ENCODE measurements around the gene POC1A. TPM values are rescaled to one million over a fixed set of nuclear protein-coding genes. Genes with fewer than 3 reads are reported as not detected.

The POC1A gene
- total RNA-seq, 1 donor, result 10.0 TPM

DNA sequence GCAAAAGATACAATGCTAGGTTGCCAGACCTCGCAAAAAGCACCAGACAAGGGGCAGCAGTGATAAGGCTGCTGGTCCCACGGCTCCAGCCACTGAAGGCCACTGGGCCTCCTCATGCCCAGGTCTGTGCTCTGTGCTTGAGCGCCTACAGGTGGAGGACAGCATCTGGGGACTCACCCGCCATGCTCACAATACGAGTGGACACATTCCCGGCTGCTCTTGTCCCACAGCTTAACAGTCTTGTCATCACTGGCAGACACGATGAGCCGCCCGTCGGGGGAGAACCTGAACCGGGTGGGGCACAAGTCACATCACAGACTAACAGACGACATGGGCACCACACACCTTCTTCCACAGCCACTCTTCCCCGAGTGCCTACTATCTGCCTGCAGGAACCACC, 7.4 kb downstream of the POC1A start:
- no peak overlapping the region for H3K4me3 ChIP-seq (ENCODE audit: low read depth, low read length)
- TF ChIP-seq, protein P1, sequence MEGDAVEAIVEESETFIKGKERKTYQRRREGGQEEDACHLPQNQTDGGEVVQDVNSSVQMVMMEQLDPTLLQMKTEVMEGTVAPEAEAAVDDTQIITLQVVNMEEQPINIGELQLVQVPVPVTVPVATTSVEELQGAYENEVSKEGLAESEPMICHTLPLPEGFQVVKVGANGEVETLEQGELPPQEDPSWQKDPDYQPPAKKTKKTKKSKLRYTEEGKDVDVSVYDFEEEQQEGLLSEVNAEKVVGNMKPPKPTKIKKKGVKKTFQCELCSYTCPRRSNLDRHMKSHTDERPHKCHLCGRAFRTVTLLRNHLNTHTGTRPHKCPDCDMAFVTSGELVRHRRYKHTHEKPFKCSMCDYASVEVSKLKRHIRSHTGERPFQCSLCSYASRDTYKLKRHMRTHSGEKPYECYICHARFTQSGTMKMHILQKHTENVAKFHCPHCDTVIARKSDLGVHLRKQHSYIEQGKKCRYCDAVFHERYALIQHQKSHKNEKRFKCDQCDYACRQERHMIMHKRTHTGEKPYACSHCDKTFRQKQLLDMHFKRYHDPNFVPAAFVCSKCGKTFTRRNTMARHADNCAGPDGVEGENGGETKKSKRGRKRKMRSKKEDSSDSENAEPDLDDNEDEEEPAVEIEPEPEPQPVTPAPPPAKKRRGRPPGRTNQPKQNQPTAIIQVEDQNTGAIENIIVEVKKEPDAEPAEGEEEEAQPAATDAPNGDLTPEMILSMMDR (IDR thresholded peaks at IDR 0.05; ENCODE audit: insufficient read depth, low read length), result no peak
- DNase-seq (ENCODE audit: low read depth), result no peak

DNA sequence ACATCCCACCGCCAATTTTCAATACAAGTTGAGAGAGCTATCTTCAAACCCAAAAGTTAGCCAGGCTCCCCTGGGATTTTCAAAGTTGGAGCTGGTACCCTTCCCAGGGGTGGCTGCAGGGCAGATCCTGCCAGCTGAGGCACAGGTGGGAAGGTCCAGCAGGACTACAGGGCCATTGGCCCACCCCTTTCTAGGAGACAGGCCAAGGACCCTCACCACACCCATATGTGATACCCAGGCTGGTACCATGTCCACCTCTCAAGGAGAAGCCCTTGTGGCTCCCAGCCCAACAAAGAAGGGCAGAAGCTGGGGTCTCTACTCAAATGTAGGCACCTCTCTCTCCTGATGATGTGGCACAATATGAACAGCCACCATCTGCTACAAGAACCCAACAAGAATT, 8.0 kb downstream of the POC1A start:
- no peak overlapping the region for H3K4me3 ChIP-seq (ENCODE audit: low read depth, low read length)
- TF ChIP-seq, protein P1 (IDR thresholded peaks at IDR 0.05; ENCODE audit: insufficient read depth, low read length), result no peak
- no peak for DNase-seq (ENCODE audit: low read depth)

GRCh38 chr3:52145736-52146110, 8.5 kb downstream of the POC1A start:
- TF ChIP-seq, protein P1 (IDR thresholded peaks at IDR 0.05; ENCODE audit: insufficient read depth, low read length), result no peak
- no peak overlapping the region for H3K4me3 ChIP-seq (ENCODE audit: low read depth, low read length)
- no peak for DNase-seq (ENCODE audit: low read depth)

GRCh38 chr3:52144796-52145735, 9.2 kb downstream of the POC1A start:
- TF ChIP-seq, protein P1 (IDR thresholded peaks at IDR 0.05; ENCODE audit: insufficient read depth, low read length), result no peak
- H3K4me3 ChIP-seq (ENCODE audit: low read depth, low read length), result no peak overlapping the region
- no peak for DNase-seq (ENCODE audit: low read depth)

DNA sequence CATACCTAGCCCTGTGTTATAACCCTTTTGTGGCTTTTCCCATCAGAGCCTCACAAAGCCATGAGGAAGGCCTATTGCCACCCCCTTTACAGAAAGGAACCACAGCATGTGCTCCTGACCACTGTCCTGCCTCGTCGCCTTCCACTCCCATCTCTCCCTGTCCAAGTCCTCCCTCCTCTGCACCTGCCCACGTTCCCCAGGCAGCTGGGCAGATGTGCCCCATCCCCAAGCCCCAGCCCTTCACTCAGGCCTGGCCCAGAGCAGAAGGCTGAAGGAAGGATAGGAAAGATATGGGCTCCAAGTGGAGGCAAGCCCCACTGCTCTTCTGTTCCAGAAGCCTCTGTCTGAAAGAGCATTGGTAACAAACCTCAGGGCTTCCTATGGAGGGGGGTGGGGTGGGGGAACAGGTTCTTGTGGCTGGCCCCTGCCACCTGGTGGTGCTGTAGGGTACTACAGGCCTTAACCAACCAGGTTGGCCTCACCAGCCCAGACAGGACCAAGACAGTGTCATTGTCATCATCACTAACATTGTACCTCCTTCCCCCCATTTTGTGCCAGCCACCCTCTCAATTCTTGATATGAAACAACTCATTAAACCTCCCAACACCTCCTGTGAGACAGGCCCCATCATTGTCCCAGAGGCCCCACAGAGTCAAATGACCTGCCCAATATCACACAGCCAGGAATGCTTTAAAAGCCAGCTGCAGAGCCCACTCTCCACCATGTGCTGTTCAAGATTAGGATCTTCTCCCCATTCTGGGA, 10.0 kb downstream of the POC1A start:
- TF ChIP-seq, protein P1 (IDR thresholded peaks at IDR 0.05; ENCODE audit: insufficient read depth, low read length), result peak; percentile 95
- no peak overlapping the region for H3K4me3 ChIP-seq (ENCODE audit: low read depth, low read length)
- DNase-seq (ENCODE audit: low read depth), result peak; percentile 83

GRCh38 chr3:52143616-52144015, 10.6 kb downstream of the POC1A start:
- TF ChIP-seq, protein P1 (IDR thresholded peaks at IDR 0.05; ENCODE audit: insufficient read depth, low read length), result no peak
- DNase-seq (ENCODE audit: low read depth), result no peak
- no peak overlapping the region for H3K4me3 ChIP-seq (ENCODE audit: low read depth, low read length)
